Endothelial cell of umbilical vein (primary cell): ENCODE data around the gene MED16. TPM values are rescaled to one million over a fixed set of nuclear protein-coding genes. Genes with fewer than 3 reads are reported as not detected.
"Not testable (repeated sequence)": the region's sequence is repeated elsewhere in the genome, so short reads cannot be mapped to it uniquely, and the experiment has no call there.

ENCODE experiments used
- BruUV-seq: library from RNA; stranded (reverse); fragments of 400-500 nt; replicated peaks from 2 replicates; lab custom pipeline; 2021; lab: Mats Ljungman, UMichigan
- CTCF ChIA-PET: fragments of 300-600, 350-600 bp; sonication (Branson Sonifier 250); formaldehyde crosslinking; loops from one replicate; lab custom pipeline; 2021; ENCODE audit warnings: antibody characterized with exemption, inconsistent platforms; lab: Charles Lee
- POLR2A ChIA-PET: fragments of 300-600, 350-600 bp; sonication (Branson Sonifier 250); formaldehyde crosslinking; loops from one replicate; lab custom pipeline; 2021; ENCODE audit warnings: antibody characterized with exemption, inconsistent platforms; lab: Charles Lee
- DNase-seq: peaks from one replicate; pipeline ENCODE4 v3.0.0-alpha.2; 2011; ENCODE audit warnings: low read depth, low spot score
- FAIRE-seq: peaks from 2 replicates; lab custom pipeline; 2011; peaks lifted over from hg19 to GRCh38; lab: Jason Lieb, UNC
- H2AFZ ChIP-seq: 2 replicates; pipeline ENCODE4 v1.6.0; 2012; ENCODE audit warnings: low read depth, low read length, control low read depth, inconsistent platforms
- H3K27ac ChIP-seq: 2 replicates; pipeline ENCODE4 v1.5.1; 2011; ENCODE audit warnings: low read depth, mild to moderate bottlenecking, control low read depth, low read length, moderate library complexity; ENCODE audit not compliant: insufficient read depth
- H3K27me3 ChIP-seq, 2 experiments: 2 replicates each; pipeline versions ENCODE4 v1.6.0 to v1.6.1; 2011; ENCODE audit warnings: low read length in 2 of 2, mixed read lengths in 1 of 2; ENCODE audit not compliant: control insufficient read depth in 2 of 2, insufficient read depth in 2 of 2
- H3K36me3 ChIP-seq, 2 experiments: 2 replicates in 1 of 2; 3 replicates in 1 of 2; pipeline ENCODE4 v1.5.1; 2011; ENCODE audit warnings: low read length in 2 of 2, mild to moderate bottlenecking in 1 of 2, moderate library complexity in 1 of 2; ENCODE audit not compliant: control insufficient read depth in 2 of 2, insufficient read depth in 2 of 2; ENCODE audit errors: extremely low read depth in 1 of 2
- H3K4me1 ChIP-seq: 3 replicates; pipeline ENCODE4 v1.5.1; 2011; ENCODE audit warnings: mild to moderate bottlenecking, low read length; ENCODE audit not compliant: control insufficient read depth, insufficient read depth; ENCODE audit errors: extremely low read depth
- H3K4me2 ChIP-seq: 2 replicates; pipeline ENCODE4 v1.6.1; 2011; ENCODE audit warnings: low read length, control low read depth, mixed read lengths; ENCODE audit not compliant: insufficient read depth
- H3K4me3 ChIP-seq, 3 experiments: fragments of 200-600 bp in 1 of 3; sonication (generic), shearing (Covaris generic) in 1 of 3; replicated peaks in 1 of 3; 2 replicates each; pipeline ENCODE4 v1.5.1; 2011 to 2016; ENCODE audit warnings: control low read depth in 3 of 3, low read length in 3 of 3, mild to moderate bottlenecking in 2 of 3, inconsistent platforms in 1 of 3, low read depth in 1 of 3, moderate library complexity in 1 of 3; ENCODE audit not compliant: insufficient read depth in 1 of 3
- H3K79me2 ChIP-seq: 2 replicates; pipeline ENCODE4 v1.6.0; 2012; ENCODE audit warnings: low read length, inconsistent platforms; ENCODE audit not compliant: control insufficient read depth, insufficient read depth
- H3K9ac ChIP-seq: replicated peaks from 2 replicates; pipeline ENCODE3; 2011; ENCODE audit warnings: low read length, control low read depth; ENCODE audit not compliant: insufficient read depth; ENCODE audit errors: extremely low read depth
- H3K9me1 ChIP-seq: replicated peaks from 3 replicates; pipeline ENCODE4 v1.6.0; 2011; ENCODE audit warnings: mild to moderate bottlenecking, low read length; ENCODE audit not compliant: control insufficient read depth, insufficient read depth; ENCODE audit errors: extremely low read depth
- H3K9me3 ChIP-seq: replicated peaks from 2 replicates; pipeline ENCODE4 v1.5.1; 2012; ENCODE audit warnings: low read length, inconsistent platforms; ENCODE audit not compliant: control insufficient read depth, insufficient read depth
- H4K20me1 ChIP-seq: replicated peaks from 2 replicates; pipeline ENCODE3; 2011; ENCODE audit warnings: mild to moderate bottlenecking, low read length; ENCODE audit not compliant: control insufficient read depth, insufficient read depth; ENCODE audit errors: extremely low read depth
- EZH2 ChIP-seq: IDR thresholded peaks from 2 replicates; pipeline ENCODE4 v1.6.1; 2012; ENCODE audit warnings: borderline replicate concordance, low read depth, mild to moderate bottlenecking, moderate library complexity, low read length, inconsistent platforms; ENCODE audit not compliant: severe bottlenecking
- MYC ChIP-seq: IDR thresholded peaks from one replicate; pipeline ENCODE4 v1.6.1; 2011; ENCODE audit warnings: mild to moderate bottlenecking, low read depth, low read length
- dilution Hi-C: fragments of 300-500 bp; cut with MboI; formaldehyde crosslinking; loops from one replicate; pipeline ENCODE4 v1.15.0; 2019; ENCODE audit warnings: low sequenced_read_pairs; ENCODE audit not compliant: extremely low pct_ligation_motif_present
- intact Hi-C: fragments of 100-400 bp; cut with micrococcal nuclease; formaldehyde crosslinking; loops from one replicate; pipeline ENCODE4 v1.10.0; 2022
- polyA plus RNA-seq, 4 experiments: library from polyadenylated mRNA; depleted of rRNA in 3 of 4; stranded (reverse) in 3 of 4; unstranded in 1 of 4; fragments of >200 nt; gene quantifications; 2 replicates each; pipeline versions ENCODE4 v1.2.1 to v1.2.3, GENCODE V29; 2011 to 2012; ENCODE audit warnings: missing spikeins in 1 of 4
- total RNA-seq: library from RNA; stranded (reverse); gene quantifications from 2 replicates; pipeline ENCODE4 v1.2.3, GENCODE V29; 2021

MED16 gene
- total and polyA plus RNA-seq, 2 donors (not counting 3 experiments of a cell fraction or from before 2014, with no cell fraction given) = 63.1 to 66.5 TPM

GRCh38 chr19:821825-822503, 71.0 kb downstream of the MED16 start, which contains the start of gene PLPPR3:
Gene PLPPR3 (minus strand): TSS chr19:821955. CDS start chr19:821559, 396 bp downstream.
- no peak within 1 kb of the TSS for H3K4me2 ChIP-seq
- DNase-seq = no peak
- intact Hi-C loops = no loop called here
- H3K79me2 ChIP-seq = no peaks in the 10 kb centered on the region
- FAIRE-seq = no peak
- BruUV-seq = no TSS peak
- H3K27ac ChIP-seq = no peak within 1 kb of the TSS
- POLR2A ChIA-PET = no interaction called here
- peak within 1 kb of the TSS in 1 of 3 experiments; percentile 21 for H3K4me3 ChIP-seq
- H3K9me3 ChIP-seq = no peaks in the 10 kb centered on the region
- no peak within 1 kb of the TSS for H2AFZ ChIP-seq
- no peaks in the 10 kb centered on the region for H3K36me3 ChIP-seq
- CTCF ChIA-PET = no interaction called here
- TF ChIP-seq EZH2 (peak; percentile 78), MYC (no peak)
- H3K9ac ChIP-seq = no peak within 1 kb of the TSS
- no peaks in the 10 kb centered on the region for H3K4me1 ChIP-seq
- dilution Hi-C loops = no loop called here
- H4K20me1 ChIP-seq = no peaks in the 10 kb centered on the region
- no peaks in the 10 kb centered on the region for H3K9me1 ChIP-seq
- no peaks in the 10 kb centered on the region for H3K27me3 ChIP-seq

GRCh38 chr19:821231-821824, 71.7 kb downstream of the MED16 start:
- Histone ChIP-seq H4K20me1 (no peaks in the 10 kb centered on the region), H3K27ac (no peak overlapping the region), H3K36me3 (no peaks in the 10 kb centered on the region), H3K4me2 (no peak overlapping the region), H3K4me3 (peak overlapping the region in 1 of 3 experiments; percentile 21), H3K4me1 (no peaks in the 10 kb centered on the region), H3K9ac (no peak overlapping the region), H3K79me2 (no peaks in the 10 kb centered on the region), H3K9me3 (no peaks in the 10 kb centered on the region), H3K9me1 (no peaks in the 10 kb centered on the region), H3K27me3 (no peaks in the 10 kb centered on the region), H2AFZ (no peak overlapping the region)
- FAIRE-seq = no peak
- intact Hi-C loops = no loop called here
- POLR2A ChIA-PET = no interaction called here
- CTCF ChIA-PET = no interaction called here
- TF ChIP-seq MYC = no peak
- TF ChIP-seq EZH2 = peak; percentile 50
- no peak for DNase-seq
- no TSS peak for BruUV-seq
- dilution Hi-C loops = no loop called here

GRCh38 chr19:820212-820611, 72.8 kb downstream of the MED16 start:
- H3K4me1 ChIP-seq, H3K4me3 ChIP-seq, H3K4me2 ChIP-seq, DNase-seq, dilution Hi-C loops, H2AFZ ChIP-seq, H3K9me3 ChIP-seq, H3K79me2 ChIP-seq, H3K27ac ChIP-seq, H4K20me1 ChIP-seq, POLR2A ChIA-PET, H3K36me3 ChIP-seq, BruUV-seq, H3K27me3 ChIP-seq, FAIRE-seq, H3K9me1 ChIP-seq, H3K9ac ChIP-seq, intact Hi-C loops: not testable (repeated sequence)
- CTCF ChIA-PET = interaction anchor here (1.8 kb wide), 1 partner anchor 36 kb away, joined by 4 read pairs; no protein-coding TSS in a partner anchor
